Adipocyte (in vitro differentiated cells): Measurements from ENCODE around the gene LRP1-AS.

Experiments used
- DNase-seq: peaks from one replicate; pipeline ENCODE4 v3.0.0-alpha.2; 2015; ENCODE audit warnings: low read depth
- H3K27me3 ChIP-seq: replicated peaks from 2 replicates; pipeline ENCODE4 v1.7.0; 2013; ENCODE audit warnings: mild to moderate bottlenecking, low read length, moderate library complexity; ENCODE audit not compliant: control insufficient read depth, insufficient read depth
- H3K36me3 ChIP-seq: 2 replicates; pipeline ENCODE4 v1.7.0; 2013; ENCODE audit warnings: low read length, mild to moderate bottlenecking, moderate library complexity; ENCODE audit not compliant: control insufficient read depth, insufficient read depth, severe bottlenecking
- H3K4me1 ChIP-seq: 2 replicates; pipeline ENCODE4 v1.7.0; 2013; ENCODE audit warnings: mild to moderate bottlenecking, low read length, moderate library complexity; ENCODE audit not compliant: control insufficient read depth, insufficient read depth
- H3K4me3 ChIP-seq: 2 replicates; pipeline ENCODE4 v1.7.0; 2013; ENCODE audit warnings: mild to moderate bottlenecking, low read length, moderate library complexity
- H3K9ac ChIP-seq: 2 replicates; pipeline ENCODE4 v1.7.0; 2013; ENCODE audit warnings: mild to moderate bottlenecking, low read length, moderate library complexity
- H3K9me3 ChIP-seq: 2 replicates; pipeline ENCODE4 v1.7.0; 2013; ENCODE audit warnings: mild to moderate bottlenecking, low read length, moderate library complexity; ENCODE audit not compliant: control insufficient read depth

The LRP1-AS gene

GRCh38 chr12:57146961-57147944 is at the start of gene LRP1-AS:
Gene LRP1-AS (minus strand): TSS chr12:57147619.
- Histone ChIP-seq H3K9me3 (no peaks in the 10 kb centered on the region), H3K36me3 (peaks cover 76% of the 10 kb centered on the region), H3K4me3 (peak within 1 kb of the TSS; percentile 53), H3K27me3 (no peaks in the 10 kb centered on the region), H3K4me1 (peaks cover 99% of the 10 kb centered on the region), H3K9ac (peak within 1 kb of the TSS; percentile 89)
- DNase-seq: peak; percentile 55

DNA sequence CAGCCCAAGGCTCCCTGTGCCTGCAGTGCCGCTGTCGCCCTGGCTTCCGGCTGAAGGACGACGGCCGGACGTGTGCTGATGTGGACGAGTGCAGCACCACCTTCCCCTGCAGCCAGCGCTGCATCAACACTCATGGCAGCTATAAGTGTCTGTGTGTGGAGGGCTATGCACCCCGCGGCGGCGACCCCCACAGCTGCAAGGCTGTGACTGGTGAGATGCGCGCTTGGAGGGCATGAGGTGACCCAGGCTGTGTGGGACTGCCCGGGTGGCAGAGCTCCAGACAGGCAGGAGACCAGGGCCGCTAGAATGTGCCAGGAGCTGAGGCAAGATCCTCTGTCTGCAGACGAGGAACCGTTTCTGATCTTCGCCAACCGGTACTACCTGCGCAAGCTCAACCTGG is 49.5 kb upstream of the LRP1-AS start:
- no peaks in the 10 kb centered on the region for H3K27me3 ChIP-seq
- H3K36me3 ChIP-seq: peaks cover 100% of the 10 kb centered on the region
- peaks cover 10% of the 10 kb centered on the region for H3K4me1 ChIP-seq
- no peaks in the 10 kb centered on the region for H3K9me3 ChIP-seq
- H3K9ac ChIP-seq: no peak overlapping the region
- no peak overlapping the region for H3K4me3 ChIP-seq
- no peak for DNase-seq

DNA sequence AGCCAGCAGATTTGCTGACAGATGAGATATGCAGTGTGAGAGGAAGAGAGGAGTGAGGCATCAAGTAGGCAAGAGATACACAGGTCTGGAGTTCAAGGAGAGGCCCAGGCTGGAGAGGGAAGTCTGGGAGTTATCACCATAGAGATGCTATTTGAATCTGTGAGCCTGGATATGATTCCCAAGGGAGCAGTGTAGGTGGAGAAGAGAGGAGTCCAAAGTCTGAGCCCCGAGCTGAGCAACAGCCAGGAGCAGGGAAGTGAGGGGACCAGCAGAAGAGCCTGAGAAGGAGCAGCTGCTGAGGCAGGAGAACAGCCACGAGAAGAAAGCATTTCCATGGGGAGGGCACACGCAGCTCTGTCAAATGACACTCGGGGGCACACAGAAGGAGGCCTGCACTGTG is 49.0 kb upstream of the LRP1-AS start:
- peaks cover 100% of the 10 kb centered on the region for H3K36me3 ChIP-seq

DNA sequence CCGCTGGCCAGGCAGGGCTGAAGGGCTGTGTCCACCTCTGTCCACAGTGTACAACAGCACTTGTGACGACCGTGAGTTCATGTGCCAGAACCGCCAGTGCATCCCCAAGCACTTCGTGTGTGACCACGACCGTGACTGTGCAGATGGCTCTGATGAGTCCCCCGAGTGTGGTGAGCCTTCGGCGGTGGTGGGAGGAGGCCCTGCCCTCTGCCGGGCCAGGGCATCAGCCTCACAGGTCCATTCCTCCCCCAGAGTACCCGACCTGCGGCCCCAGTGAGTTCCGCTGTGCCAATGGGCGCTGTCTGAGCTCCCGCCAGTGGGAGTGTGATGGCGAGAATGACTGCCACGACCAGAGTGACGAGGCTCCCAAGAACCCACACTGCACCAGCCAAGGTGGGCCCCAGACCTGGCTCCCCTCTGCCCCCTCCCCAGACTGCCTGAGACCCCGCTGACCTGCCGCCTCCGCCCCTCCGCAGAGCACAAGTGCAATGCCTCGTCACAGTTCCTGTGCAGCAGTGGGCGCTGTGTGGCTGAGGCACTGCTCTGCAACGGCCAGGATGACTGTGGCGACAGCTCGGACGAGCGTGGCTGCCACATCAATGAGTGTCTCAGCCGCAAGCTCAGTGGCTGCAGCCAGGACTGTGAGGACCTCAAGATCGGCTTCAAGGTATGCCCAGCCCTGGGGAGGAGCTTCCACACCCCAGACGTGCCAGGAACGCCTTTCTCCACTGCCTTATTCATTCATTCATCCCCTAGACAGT is 48.4 kb upstream of the LRP1-AS start:
- peak overlapping the region; percentile 37 for H3K9ac ChIP-seq
- no peaks in the 10 kb centered on the region for H3K27me3 ChIP-seq
- H3K4me1 ChIP-seq: peaks cover 10% of the 10 kb centered on the region
- no peak overlapping the region for H3K4me3 ChIP-seq
- no peaks in the 10 kb centered on the region for H3K9me3 ChIP-seq
- peaks cover 100% of the 10 kb centered on the region for H3K36me3 ChIP-seq
- no peak for DNase-seq

More for the DNA sequence above, 49.0 kb upstream of the LRP1-AS start:
- H3K9me3 ChIP-seq: no peaks in the 10 kb centered on the region
- no peaks in the 10 kb centered on the region for H3K27me3 ChIP-seq
- no peak for DNase-seq
- peak overlapping the region; percentile 37 for H3K9ac ChIP-seq
- no peak overlapping the region for H3K4me3 ChIP-seq
- peaks cover 10% of the 10 kb centered on the region for H3K4me1 ChIP-seq

GRCh38 chr12:57195186-57195585 is 47.8 kb upstream of the LRP1-AS start:
- no peak for DNase-seq
- H3K4me3 ChIP-seq: no peak overlapping the region
- H3K9me3 ChIP-seq: no peaks in the 10 kb centered on the region
- no peaks in the 10 kb centered on the region for H3K27me3 ChIP-seq
- H3K4me1 ChIP-seq: peaks cover 10% of the 10 kb centered on the region
- H3K36me3 ChIP-seq: peaks cover 100% of the 10 kb centered on the region
- H3K9ac ChIP-seq: no peak overlapping the region

- Histone ChIP-seq H3K4me3 (no peak overlapping the region), H3K9me3 (no peaks in the 10 kb centered on the region), H3K36me3 (peaks cover 100% of the 10 kb centered on the region), H3K27me3 (no peaks in the 10 kb centered on the region), H3K4me1 (peaks cover 10% of the 10 kb centered on the region), H3K9ac (no peak overlapping the region)
- DNase-seq: no peak
Observed at GRCh38 chr12:57194253-57194652, 46.8 kb upstream of the LRP1-AS start.

- no peaks in the 10 kb centered on the region for H3K27me3 ChIP-seq
- no peak for DNase-seq
- no peak overlapping the region for H3K4me3 ChIP-seq
- peaks cover 100% of the 10 kb centered on the region for H3K36me3 ChIP-seq
- H3K9me3 ChIP-seq: no peaks in the 10 kb centered on the region
- H3K9ac ChIP-seq: no peak overlapping the region
- H3K4me1 ChIP-seq: peaks cover 10% of the 10 kb centered on the region
Observed at GRCh38 chr12:57193706-57194245, 46.4 kb upstream of the LRP1-AS start.

GRCh38 chr12:57192920-57193319 is 45.5 kb upstream of the LRP1-AS start:
- H3K27me3 ChIP-seq: no peaks in the 10 kb centered on the region
- H3K9ac ChIP-seq: peak overlapping the region; percentile 33
- H3K36me3 ChIP-seq: peaks cover 100% of the 10 kb centered on the region
- no peak for DNase-seq
- H3K9me3 ChIP-seq: no peaks in the 10 kb centered on the region
- H3K4me3 ChIP-seq: no peak overlapping the region
- H3K4me1 ChIP-seq: peaks cover 10% of the 10 kb centered on the region

- no peaks in the 10 kb centered on the region for H3K27me3 ChIP-seq
- no peak overlapping the region for H3K4me3 ChIP-seq
- no peak for DNase-seq
- H3K9me3 ChIP-seq: no peaks in the 10 kb centered on the region
- H3K36me3 ChIP-seq: peaks cover 100% of the 10 kb centered on the region
- H3K9ac ChIP-seq: no peak overlapping the region
- H3K4me1 ChIP-seq: peaks cover 10% of the 10 kb centered on the region
Observed at GRCh38 chr12:57191410-57191809, 44.0 kb upstream of the LRP1-AS start.

GRCh38 chr12:57190821-57191220 is 43.4 kb upstream of the LRP1-AS start:
- Histone ChIP-seq H3K4me3 (no peak overlapping the region), H3K4me1 (peaks cover 10% of the 10 kb centered on the region), H3K9me3 (no peaks in the 10 kb centered on the region), H3K27me3 (no peaks in the 10 kb centered on the region), H3K36me3 (peaks cover 100% of the 10 kb centered on the region), H3K9ac (no peak overlapping the region)
- no peak for DNase-seq

- Histone ChIP-seq H3K36me3 (peaks cover 100% of the 10 kb centered on the region), H3K9me3 (no peaks in the 10 kb centered on the region), H3K4me3 (no peak overlapping the region), H3K27me3 (no peaks in the 10 kb centered on the region), H3K9ac (peak overlapping the region; percentile 14), H3K4me1 (peaks cover 10% of the 10 kb centered on the region)
- DNase-seq: no peak
Observed at GRCh38 chr12:57190037-57190436, 42.6 kb upstream of the LRP1-AS start.
